Measurements from ENCODE around the gene VSIG10.

Gene VSIG10

DNA sequence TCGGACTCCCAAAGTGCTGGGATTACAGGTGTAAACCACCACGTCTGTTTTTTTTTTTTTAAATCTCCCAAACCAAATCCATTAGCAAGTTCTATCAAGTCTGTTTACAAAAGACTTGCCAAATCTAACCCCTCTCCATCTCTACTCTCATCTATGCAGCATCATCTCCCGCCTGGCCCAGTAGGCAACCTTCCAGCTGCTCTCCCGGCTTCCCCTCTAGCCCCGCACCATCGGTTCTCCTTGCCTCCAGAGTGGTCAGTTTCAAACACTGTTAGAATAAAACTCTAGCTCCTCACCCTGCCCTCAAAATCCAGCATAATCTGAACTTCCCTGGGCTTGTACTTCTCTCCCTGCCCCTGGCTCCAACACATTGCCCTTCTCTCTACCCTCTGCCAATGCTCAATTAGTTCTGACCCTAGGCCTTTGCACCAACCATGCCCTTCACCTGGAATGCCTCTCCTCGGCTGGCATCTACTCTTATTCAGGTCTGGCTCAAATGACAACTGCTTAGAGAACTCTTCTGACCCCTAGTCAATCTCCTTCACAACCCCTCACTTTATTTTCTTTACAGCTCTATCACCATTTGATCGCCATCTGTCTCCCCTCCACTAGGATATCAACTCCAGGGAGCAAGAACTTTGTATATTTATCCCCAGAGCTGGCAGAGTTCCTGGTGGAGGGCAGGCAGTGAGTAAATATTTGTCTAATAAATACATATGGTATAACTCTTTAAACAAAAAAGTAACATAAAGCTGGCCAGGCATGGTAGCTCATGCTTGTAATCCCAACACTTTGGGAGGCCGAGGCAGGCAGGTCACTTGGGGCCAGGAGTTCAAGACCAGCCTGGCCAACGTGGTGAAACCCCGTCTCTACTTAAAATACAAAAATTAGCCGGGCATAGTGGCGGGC is 47.7 kb downstream of the VSIG10 start:
- Histone ChIP-seq H3K9ac (ENCODE audit: low read depth, low read length) (peak overlapping the region; percentile 16), H3K4me1 (ENCODE audit: control insufficient read depth, insufficient read depth, low read length) (peaks cover 5% of the 10 kb centered on the region), H3K36me3 (ENCODE audit: control insufficient read depth, insufficient read depth, low read length) (peaks cover 14% of the 10 kb centered on the region), H3K27me3 (ENCODE audit: control insufficient read depth, insufficient read depth, low read length) (no peaks in the 10 kb centered on the region), H3K4me3 (ENCODE audit: low read depth, low read length) (no peak overlapping the region), H3K9me3 (ENCODE audit: control insufficient read depth, insufficient read depth, low read length) (no peaks in the 10 kb centered on the region)

- Histone ChIP-seq H3K9ac (ENCODE audit: low read depth, low read length) (no peak overlapping the region), H3K9me3 (ENCODE audit: control insufficient read depth, insufficient read depth, low read length) (no peaks in the 10 kb centered on the region), H3K27me3 (ENCODE audit: control insufficient read depth, insufficient read depth, low read length) (no peaks in the 10 kb centered on the region), H3K36me3 (ENCODE audit: control insufficient read depth, insufficient read depth, low read length) (peaks cover 17% of the 10 kb centered on the region), H3K4me1 (ENCODE audit: control insufficient read depth, insufficient read depth, low read length) (peaks cover 5% of the 10 kb centered on the region), H3K4me3 (ENCODE audit: low read depth, low read length) (no peak overlapping the region)
These were observed 48.7 kb downstream of the VSIG10 start for GRCh38 chr12:118055144-118055557.

- H3K9ac ChIP-seq (ENCODE audit: low read depth, low read length): no peak overlapping the region
- no peak overlapping the region for H3K4me3 ChIP-seq (ENCODE audit: low read depth, low read length)
- H3K36me3 ChIP-seq (ENCODE audit: control insufficient read depth, insufficient read depth, low read length): peaks cover 17% of the 10 kb centered on the region
- H3K4me1 ChIP-seq (ENCODE audit: control insufficient read depth, insufficient read depth, low read length): peaks cover 3% of the 10 kb centered on the region
- H3K27me3 ChIP-seq (ENCODE audit: control insufficient read depth, insufficient read depth, low read length): no peaks in the 10 kb centered on the region
- no peaks in the 10 kb centered on the region for H3K9me3 ChIP-seq (ENCODE audit: control insufficient read depth, insufficient read depth, low read length)
These were observed 50.5 kb downstream of the VSIG10 start for GRCh38 chr12:118053071-118053985.

DNA sequence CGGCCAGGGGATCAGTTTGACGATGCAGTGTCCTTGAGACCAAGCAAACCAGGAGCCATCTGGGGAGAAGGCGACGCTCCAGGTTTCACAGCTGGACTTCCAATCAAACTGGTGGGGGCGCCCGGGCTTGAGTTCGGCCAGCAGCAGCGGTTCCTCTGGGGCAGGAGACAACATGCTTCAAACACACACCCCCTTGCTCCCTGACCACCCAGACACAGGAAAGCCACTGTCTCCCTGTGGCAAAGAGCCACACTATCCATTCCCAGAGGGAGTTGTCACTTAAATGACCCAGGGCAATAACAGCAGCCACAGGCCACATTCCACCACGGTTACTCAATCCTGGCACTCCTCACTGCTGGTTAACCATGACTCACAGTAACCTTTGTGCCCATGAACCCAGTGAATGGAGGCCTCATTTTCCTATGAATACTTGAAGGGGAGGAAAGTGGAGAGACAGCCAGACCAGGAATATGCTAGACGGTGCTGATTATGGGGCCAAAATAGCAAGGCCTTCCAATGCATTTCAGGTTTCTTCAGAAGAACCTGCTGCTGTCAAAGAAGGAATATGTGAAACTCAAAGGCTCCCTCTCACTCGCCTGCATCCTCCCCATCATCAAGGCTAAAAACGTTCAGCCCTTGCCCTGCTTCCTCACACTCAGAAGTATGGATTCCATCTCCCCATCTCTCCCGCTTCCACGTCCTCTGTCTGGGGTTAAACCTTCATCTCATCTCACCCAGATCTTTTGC is 51.3 kb downstream of the VSIG10 start:
- Histone ChIP-seq H3K4me3 (ENCODE audit: low read depth, low read length) (no peak overlapping the region), H3K4me1 (ENCODE audit: control insufficient read depth, insufficient read depth, low read length) (peaks cover 3% of the 10 kb centered on the region), H3K9me3 (ENCODE audit: control insufficient read depth, insufficient read depth, low read length) (no peaks in the 10 kb centered on the region), H3K27me3 (ENCODE audit: control insufficient read depth, insufficient read depth, low read length) (no peaks in the 10 kb centered on the region), H3K9ac (ENCODE audit: low read depth, low read length) (no peak overlapping the region), H3K36me3 (ENCODE audit: control insufficient read depth, insufficient read depth, low read length) (peaks cover 14% of the 10 kb centered on the region)

DNA sequence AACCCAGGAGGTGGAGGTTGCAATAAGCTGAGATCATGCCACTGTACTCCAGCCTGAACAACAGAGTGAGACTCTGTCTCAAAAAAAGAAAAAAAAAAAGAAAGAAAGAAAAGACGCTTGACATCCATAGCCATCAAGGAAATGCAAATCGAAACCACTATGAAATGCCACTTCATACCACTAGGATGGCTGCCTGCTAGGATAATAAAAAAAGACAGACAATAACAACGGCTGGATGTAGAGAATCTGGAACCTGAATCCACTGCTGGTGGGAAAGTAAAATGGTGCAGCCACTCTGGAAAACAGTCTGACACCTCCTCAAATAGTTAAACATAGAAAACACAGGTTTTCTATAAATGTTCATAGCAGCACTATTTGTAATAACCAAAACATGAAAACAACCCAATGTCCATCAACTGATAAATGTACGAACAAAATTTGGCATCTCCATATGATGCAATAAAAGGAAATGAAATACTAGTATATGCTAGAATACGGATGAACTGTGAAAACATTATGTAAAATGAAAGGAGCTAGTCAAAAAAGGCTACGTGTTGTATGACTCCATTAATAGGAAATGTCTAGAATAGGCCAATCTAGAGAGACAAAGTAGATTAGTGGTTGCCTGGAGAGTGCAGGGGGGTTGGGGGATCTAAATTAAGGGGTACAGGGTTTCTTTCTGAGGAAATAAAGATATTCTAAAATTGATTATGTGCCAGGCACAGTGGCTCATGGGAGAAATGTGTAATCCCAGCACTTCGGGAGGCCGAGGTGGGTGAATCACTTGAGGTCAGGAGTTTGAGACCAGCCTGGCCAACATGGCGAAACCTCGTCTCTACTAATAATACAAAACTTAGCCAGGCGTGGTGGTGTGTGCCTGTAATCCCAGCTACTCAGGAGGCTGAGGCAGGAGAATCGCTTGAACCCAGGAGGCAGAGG is 52.6 kb downstream of the VSIG10 start:
- Histone ChIP-seq H3K4me3 (ENCODE audit: low read depth, low read length) (no peak overlapping the region), H3K9ac (ENCODE audit: low read depth, low read length) (no peak overlapping the region), H3K9me3 (ENCODE audit: control insufficient read depth, insufficient read depth, low read length) (no peaks in the 10 kb centered on the region), H3K27me3 (ENCODE audit: control insufficient read depth, insufficient read depth, low read length) (no peaks in the 10 kb centered on the region), H3K36me3 (ENCODE audit: control insufficient read depth, insufficient read depth, low read length) (peaks cover 14% of the 10 kb centered on the region), H3K4me1 (ENCODE audit: control insufficient read depth, insufficient read depth, low read length) (peaks cover 3% of the 10 kb centered on the region)

DNA sequence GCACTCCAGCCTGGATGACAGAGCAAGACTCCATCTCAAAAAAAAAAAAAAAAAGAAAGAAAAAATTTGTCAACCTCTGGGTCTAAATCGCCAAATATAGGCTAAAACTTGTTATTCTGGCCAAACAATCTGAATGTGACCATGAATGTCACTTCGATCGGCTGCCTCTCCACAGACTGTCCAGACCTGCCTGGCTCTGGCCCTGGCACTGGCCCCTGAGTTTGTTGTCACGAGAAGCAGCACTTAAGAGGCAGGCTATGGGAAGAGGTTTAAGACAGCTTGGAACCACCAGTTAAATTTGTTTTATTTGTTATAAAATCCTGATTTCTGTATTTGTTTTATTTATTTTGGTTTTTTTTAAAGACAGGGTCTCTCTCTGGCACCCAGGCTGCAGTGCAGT is 57.4 kb downstream of the VSIG10 start:
- no peaks in the 10 kb centered on the region for H3K9me3 ChIP-seq (ENCODE audit: control insufficient read depth, insufficient read depth, low read length)
- no peak overlapping the region for H3K4me3 ChIP-seq (ENCODE audit: low read depth, low read length)
- H3K9ac ChIP-seq (ENCODE audit: low read depth, low read length): no peak overlapping the region
- no peaks in the 10 kb centered on the region for H3K27me3 ChIP-seq (ENCODE audit: control insufficient read depth, insufficient read depth, low read length)
- H3K36me3 ChIP-seq (ENCODE audit: control insufficient read depth, insufficient read depth, low read length): peaks cover 18% of the 10 kb centered on the region
- no peaks in the 10 kb centered on the region for H3K4me1 ChIP-seq (ENCODE audit: control insufficient read depth, insufficient read depth, low read length)

DNA sequence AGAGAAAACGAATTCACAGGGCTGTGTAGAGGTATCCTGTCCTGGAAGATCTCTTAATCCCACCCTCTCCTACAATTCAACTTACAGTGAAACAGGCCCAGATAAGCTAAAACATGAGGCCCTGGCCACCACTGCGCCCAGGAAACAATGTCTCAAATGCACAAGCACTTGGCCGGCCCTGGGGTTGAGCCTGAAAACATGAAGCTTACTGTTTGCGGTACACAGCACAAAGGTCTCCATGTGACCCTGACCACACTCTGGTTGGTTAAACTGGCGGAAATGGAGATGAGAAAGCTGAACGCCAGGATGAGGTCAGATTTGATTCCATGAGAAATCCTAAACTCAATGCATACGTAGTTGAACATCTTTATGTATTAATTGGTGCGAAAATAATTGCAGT is 59.2 kb downstream of the VSIG10 start:
- Histone ChIP-seq H3K27me3 (ENCODE audit: control insufficient read depth, insufficient read depth, low read length) (no peaks in the 10 kb centered on the region), H3K4me1 (ENCODE audit: control insufficient read depth, insufficient read depth, low read length) (no peaks in the 10 kb centered on the region), H3K4me3 (ENCODE audit: low read depth, low read length) (no peak overlapping the region), H3K36me3 (ENCODE audit: control insufficient read depth, insufficient read depth, low read length) (peaks cover 22% of the 10 kb centered on the region), H3K9ac (ENCODE audit: low read depth, low read length) (no peak overlapping the region), H3K9me3 (ENCODE audit: control insufficient read depth, insufficient read depth, low read length) (no peaks in the 10 kb centered on the region)

GRCh38 chr12:118044075-118044474 is 59.7 kb downstream of the VSIG10 start:
- Histone ChIP-seq H3K36me3 (ENCODE audit: control insufficient read depth, insufficient read depth, low read length) (peaks cover 22% of the 10 kb centered on the region), H3K4me1 (ENCODE audit: control insufficient read depth, insufficient read depth, low read length) (no peaks in the 10 kb centered on the region), H3K9me3 (ENCODE audit: control insufficient read depth, insufficient read depth, low read length) (no peaks in the 10 kb centered on the region), H3K9ac (ENCODE audit: low read depth, low read length) (no peak overlapping the region), H3K4me3 (ENCODE audit: low read depth, low read length) (no peak overlapping the region), H3K27me3 (ENCODE audit: control insufficient read depth, insufficient read depth, low read length) (no peaks in the 10 kb centered on the region)

DNA sequence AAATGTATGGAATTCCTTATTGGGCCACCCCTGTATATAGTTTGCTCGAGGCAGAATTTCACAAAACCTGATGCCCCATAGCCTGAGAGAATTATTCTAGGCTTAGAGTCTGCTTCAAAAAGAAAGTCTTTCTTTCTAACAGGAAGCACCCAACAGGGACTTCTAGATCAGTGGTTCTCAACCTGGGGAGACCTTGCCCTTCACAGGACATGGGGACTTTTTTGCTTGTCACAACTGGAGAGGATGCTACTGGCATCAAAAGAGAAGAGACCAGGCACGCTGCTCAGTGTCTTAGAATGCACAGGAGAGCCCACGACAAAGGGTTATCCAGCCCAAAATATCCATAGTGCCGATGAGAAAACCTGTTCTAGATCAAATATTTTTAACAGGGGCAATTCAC is 61.7 kb downstream of the VSIG10 start:
- H3K4me1 ChIP-seq (ENCODE audit: control insufficient read depth, insufficient read depth, low read length): no peaks in the 10 kb centered on the region
- no peak overlapping the region for H3K9ac ChIP-seq (ENCODE audit: low read depth, low read length)
- H3K27me3 ChIP-seq (ENCODE audit: control insufficient read depth, insufficient read depth, low read length): no peaks in the 10 kb centered on the region
- peaks cover 23% of the 10 kb centered on the region for H3K36me3 ChIP-seq (ENCODE audit: control insufficient read depth, insufficient read depth, low read length)
- H3K4me3 ChIP-seq (ENCODE audit: low read depth, low read length): no peak overlapping the region
- no peaks in the 10 kb centered on the region for H3K9me3 ChIP-seq (ENCODE audit: control insufficient read depth, insufficient read depth, low read length)

DNA sequence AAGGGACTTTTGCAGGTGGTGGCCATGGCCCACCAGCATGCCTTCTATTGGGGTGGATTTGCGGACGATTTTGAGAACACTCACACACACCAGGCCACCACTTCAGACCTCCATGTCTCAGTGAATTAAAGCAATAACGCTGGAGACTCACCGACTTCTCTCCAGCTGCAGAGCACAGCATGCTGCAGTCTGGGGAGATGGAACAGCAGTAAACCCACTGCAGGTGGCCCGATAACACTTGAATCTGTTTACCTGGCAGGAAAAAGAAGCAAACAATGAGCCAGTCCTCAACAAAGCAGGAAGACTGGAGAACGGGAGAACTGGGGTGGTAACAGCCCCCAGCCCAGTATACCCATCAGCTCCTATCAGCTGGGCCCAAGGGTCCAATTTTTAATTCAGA is 65.7 kb downstream of the VSIG10 start:
- Histone ChIP-seq H3K4me3 (ENCODE audit: low read depth, low read length) (no peak overlapping the region), H3K9me3 (ENCODE audit: control insufficient read depth, insufficient read depth, low read length) (no peaks in the 10 kb centered on the region), H3K36me3 (ENCODE audit: control insufficient read depth, insufficient read depth, low read length) (peaks cover 46% of the 10 kb centered on the region), H3K27me3 (ENCODE audit: control insufficient read depth, insufficient read depth, low read length) (no peaks in the 10 kb centered on the region), H3K4me1 (ENCODE audit: control insufficient read depth, insufficient read depth, low read length) (no peaks in the 10 kb centered on the region), H3K9ac (ENCODE audit: low read depth, low read length) (no peak overlapping the region)
